K562 (cell line): ENCODE results near the gene ZNF10. TPM values are rescaled to one million over a fixed set of nuclear protein-coding genes. Genes with fewer than 3 reads are reported as not detected.

Source experiments
- ARHGAP35 ChIP-seq: fragments of 450-650 bp; IDR thresholded peaks from 2 replicates; pipeline ENCODE4 v1.6.1; 2018; ENCODE audit not compliant: partially characterized antibody
- BRD4 ChIP-seq: fragments of 200-600 bp; sonication (generic); IDR thresholded peaks from 2 replicates; pipeline ENCODE4 v1.6.1; 2017; ENCODE audit warnings: inconsistent platforms
- CBFB ChIP-seq: sonication (generic); formaldehyde crosslinking; IDR thresholded peaks from 2 replicates; pipeline ENCODE4 v1.4.0; 2020; ENCODE audit warnings: mild to moderate bottlenecking, missing genetic modification reagents
- CBX8 ChIP-seq: fragments of 200-600 bp; sonication (generic); IDR thresholded peaks from 2 replicates; pipeline ENCODE4 v1.6.1; 2012; ENCODE audit warnings: borderline replicate concordance, mixed run types, low read depth, mild to moderate bottlenecking, moderate library complexity, mixed read lengths, low read length, control low read depth, inconsistent platforms; ENCODE audit not compliant: poor library complexity, severe bottlenecking; ENCODE audit errors: extremely low read depth
- GABPB1 ChIP-seq: sonication (generic); formaldehyde crosslinking; IDR thresholded peaks from 2 replicates; pipeline ENCODE4 v1.8.0; 2022; ENCODE audit warnings: mild to moderate bottlenecking, missing genetic modification reagents
- KLF6 ChIP-seq: fragments of 250-450 bp; sonication (Bioruptor Pico); IDR thresholded peaks from 2 replicates; pipeline ENCODE4 v1.4.0; 2020; ENCODE audit warnings: mild to moderate bottlenecking, moderate library complexity, borderline replicate concordance
- MAFG ChIP-seq: fragments of 450-650 bp; conservative IDR thresholded peaks from 2 replicates; pipeline ENCODE4 v1.6.1; 2016; ENCODE audit warnings: missing genetic modification characterization, missing compliant biosample characterization
- PCBP1 ChIP-seq: fragments of 200-400 bp; formaldehyde crosslinking; IDR thresholded peaks from 2 replicates; pipeline ENCODE4 v1.6.1; 2018; ENCODE audit warnings: mild to moderate bottlenecking, low read depth, low read length; ENCODE audit not compliant: poor library complexity, severe bottlenecking
- ZNF224 ChIP-seq: sonication (generic); formaldehyde crosslinking; IDR thresholded peaks from 2 replicates; pipeline ENCODE4 v1.8.0; 2022; ENCODE audit warnings: mild to moderate bottlenecking, missing genetic modification reagents
- ZNF436 ChIP-seq: fragments of 250-450, 450-650 bp; sonication (Bioruptor Pico); formaldehyde crosslinking; IDR thresholded peaks from 2 replicates; pipeline ENCODE4 v1.7.0; 2020; ENCODE audit warnings: mild to moderate bottlenecking
- polyA plus RNA-seq, 8 experiments: library from polyadenylated mRNA; depleted of rRNA in 4 of 8; stranded (reverse) in 5 of 8; unstranded in 3 of 8; fragments of >200 nt; fragmentation: Nextera tagmentation in 2 of 8; fragmentation: Illumina TruSeq in 1 of 8; extraction: Ambion mirVana in 2 of 8; extraction: Trizol in 1 of 8; gene quantifications; 2 replicates each; pipeline versions ENCODE4 v1.2.1 to v1.2.3, GENCODE V29; 2011 to 2014; ENCODE audit warnings: inconsistent platforms in 1 of 8, missing spikeins in 1 of 8
- total RNA-seq, 7 experiments: library from RNA; depleted of rRNA in 6 of 7; stranded (reverse); fragments of >200 nt in 6 of 7; fragmentation: Illumina TruSeq in 2 of 7; extraction: Trizol in 2 of 7; gene quantifications; 2 replicates each; pipeline versions ENCODE4 v1.2.1 to v1.2.3, GENCODE V29; 2011 to 2021; ENCODE audit warnings: low replicate concordance in 1 of 7
- TF ChIP-seq, protein P1 (sequence below): sonication (generic); formaldehyde crosslinking; IDR thresholded peaks from 2 replicates; pipeline ENCODE4 v1.8.0; 2023; ENCODE audit warnings: mild to moderate bottlenecking, missing genetic modification reagents
- TF ChIP-seq, protein P2 (sequence below): fragments of 450-650 bp; IDR thresholded peaks from 2 replicates; pipeline ENCODE4 v1.6.1; 2016; ENCODE audit warnings: mild to moderate bottlenecking
- TF ChIP-seq, protein P3 (sequence below): fragments of 150-350 bp; conservative IDR thresholded peaks from 2 replicates; pipeline ENCODE4 v1.6.1; 2014; ENCODE audit warnings: low read length
- TF ChIP-seq, protein P4 (sequence below): fragments of 250-450 bp; sonication (Bioruptor Pico); IDR thresholded peaks from 2 replicates; pipeline ENCODE4 v1.4.0; 2020; ENCODE audit warnings: mild to moderate bottlenecking
- TF ChIP-seq, protein P5 (sequence below): IDR thresholded peaks from 2 replicates; pipeline ENCODE4 v1.6.1; 2011; ENCODE audit not compliant: insufficient read length; ENCODE audit errors: extremely low read depth

ZNF10 gene
- total and polyA plus RNA-seq, 9 of the 15 experiments (the other 6 are each of a cell fraction or from before 2014, with no cell fraction given): 3.5 to 5.8 (median 4.9) TPM

DNA sequence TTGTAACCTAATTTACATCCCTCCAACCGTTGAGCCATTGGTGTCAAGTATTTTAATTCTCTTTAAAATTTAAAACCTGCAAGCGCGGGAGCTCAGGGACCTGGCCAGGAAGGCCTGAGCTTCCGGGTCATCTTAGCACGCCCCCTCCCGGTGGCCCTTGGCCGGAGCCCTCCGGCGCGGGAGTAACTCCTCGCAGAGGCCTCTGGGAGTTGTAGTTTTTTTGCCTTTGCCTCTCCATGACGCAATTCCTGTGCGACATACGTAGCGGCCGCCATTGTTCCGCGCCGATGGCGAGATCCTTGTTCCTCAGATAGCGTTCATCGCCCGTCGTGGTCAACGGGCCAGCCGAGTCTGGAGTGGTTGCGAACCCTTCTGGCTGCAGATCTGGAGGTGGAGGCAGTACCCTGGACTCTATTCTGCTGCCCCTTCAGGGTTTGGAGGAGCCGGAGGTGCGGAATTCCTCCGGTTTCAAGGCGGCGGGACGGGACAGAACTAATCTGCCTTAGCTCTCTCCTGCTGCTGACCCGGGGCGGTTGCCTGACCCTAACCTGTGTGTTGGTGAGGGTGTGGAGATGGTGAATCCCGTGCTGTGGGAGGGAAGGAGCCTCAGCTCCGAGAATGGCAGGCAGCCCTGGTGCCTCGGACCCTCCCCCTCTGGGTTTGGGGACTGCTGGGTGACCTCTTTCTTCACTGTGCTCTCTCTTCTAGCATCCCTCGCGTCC lies 51.0 kb downstream of the ZNF10 start, which contains the start of gene ZNF268 (continued):
- TF ChIP-seq, protein P1, sequence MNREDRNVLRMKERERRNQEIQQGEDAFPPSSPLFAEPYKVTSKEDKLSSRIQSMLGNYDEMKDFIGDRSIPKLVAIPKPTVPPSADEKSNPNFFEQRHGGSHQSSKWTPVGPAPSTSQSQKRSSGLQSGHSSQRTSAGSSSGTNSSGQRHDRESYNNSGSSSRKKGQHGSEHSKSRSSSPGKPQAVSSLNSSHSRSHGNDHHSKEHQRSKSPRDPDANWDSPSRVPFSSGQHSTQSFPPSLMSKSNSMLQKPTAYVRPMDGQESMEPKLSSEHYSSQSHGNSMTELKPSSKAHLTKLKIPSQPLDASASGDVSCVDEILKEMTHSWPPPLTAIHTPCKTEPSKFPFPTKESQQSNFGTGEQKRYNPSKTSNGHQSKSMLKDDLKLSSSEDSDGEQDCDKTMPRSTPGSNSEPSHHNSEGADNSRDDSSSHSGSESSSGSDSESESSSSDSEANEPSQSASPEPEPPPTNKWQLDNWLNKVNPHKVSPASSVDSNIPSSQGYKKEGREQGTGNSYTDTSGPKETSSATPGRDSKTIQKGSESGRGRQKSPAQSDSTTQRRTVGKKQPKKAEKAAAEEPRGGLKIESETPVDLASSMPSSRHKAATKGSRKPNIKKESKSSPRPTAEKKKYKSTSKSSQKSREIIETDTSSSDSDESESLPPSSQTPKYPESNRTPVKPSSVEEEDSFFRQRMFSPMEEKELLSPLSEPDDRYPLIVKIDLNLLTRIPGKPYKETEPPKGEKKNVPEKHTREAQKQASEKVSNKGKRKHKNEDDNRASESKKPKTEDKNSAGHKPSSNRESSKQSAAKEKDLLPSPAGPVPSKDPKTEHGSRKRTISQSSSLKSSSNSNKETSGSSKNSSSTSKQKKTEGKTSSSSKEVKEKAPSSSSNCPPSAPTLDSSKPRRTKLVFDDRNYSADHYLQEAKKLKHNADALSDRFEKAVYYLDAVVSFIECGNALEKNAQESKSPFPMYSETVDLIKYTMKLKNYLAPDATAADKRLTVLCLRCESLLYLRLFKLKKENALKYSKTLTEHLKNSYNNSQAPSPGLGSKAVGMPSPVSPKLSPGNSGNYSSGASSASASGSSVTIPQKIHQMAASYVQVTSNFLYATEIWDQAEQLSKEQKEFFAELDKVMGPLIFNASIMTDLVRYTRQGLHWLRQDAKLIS (CRISPR knock-in tag): no peak
- TF ChIP-seq GABPB1 (peak; percentile 93), PCBP1 (no peak), KLF6 (no peak), BRD4 (no peak), ARHGAP35 (no peak), ZNF224 (CRISPR knock-in tag) (no peak), CBX8 (no peak), MAFG (no peak), CBFB (CRISPR knock-in tag) (0 out of 2 replicates have a peak, but pooled peaks have one; percentile 21), ZNF436 (CRISPR knock-in tag) (no peak)
- TF ChIP-seq, protein P2, sequence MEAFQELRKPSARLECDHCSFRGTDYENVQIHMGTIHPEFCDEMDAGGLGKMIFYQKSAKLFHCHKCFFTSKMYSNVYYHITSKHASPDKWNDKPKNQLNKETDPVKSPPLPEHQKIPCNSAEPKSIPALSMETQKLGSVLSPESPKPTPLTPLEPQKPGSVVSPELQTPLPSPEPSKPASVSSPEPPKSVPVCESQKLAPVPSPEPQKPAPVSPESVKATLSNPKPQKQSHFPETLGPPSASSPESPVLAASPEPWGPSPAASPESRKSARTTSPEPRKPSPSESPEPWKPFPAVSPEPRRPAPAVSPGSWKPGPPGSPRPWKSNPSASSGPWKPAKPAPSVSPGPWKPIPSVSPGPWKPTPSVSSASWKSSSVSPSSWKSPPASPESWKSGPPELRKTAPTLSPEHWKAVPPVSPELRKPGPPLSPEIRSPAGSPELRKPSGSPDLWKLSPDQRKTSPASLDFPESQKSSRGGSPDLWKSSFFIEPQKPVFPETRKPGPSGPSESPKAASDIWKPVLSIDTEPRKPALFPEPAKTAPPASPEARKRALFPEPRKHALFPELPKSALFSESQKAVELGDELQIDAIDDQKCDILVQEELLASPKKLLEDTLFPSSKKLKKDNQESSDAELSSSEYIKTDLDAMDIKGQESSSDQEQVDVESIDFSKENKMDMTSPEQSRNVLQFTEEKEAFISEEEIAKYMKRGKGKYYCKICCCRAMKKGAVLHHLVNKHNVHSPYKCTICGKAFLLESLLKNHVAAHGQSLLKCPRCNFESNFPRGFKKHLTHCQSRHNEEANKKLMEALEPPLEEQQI: peak; percentile 91
- TF ChIP-seq, protein P3, sequence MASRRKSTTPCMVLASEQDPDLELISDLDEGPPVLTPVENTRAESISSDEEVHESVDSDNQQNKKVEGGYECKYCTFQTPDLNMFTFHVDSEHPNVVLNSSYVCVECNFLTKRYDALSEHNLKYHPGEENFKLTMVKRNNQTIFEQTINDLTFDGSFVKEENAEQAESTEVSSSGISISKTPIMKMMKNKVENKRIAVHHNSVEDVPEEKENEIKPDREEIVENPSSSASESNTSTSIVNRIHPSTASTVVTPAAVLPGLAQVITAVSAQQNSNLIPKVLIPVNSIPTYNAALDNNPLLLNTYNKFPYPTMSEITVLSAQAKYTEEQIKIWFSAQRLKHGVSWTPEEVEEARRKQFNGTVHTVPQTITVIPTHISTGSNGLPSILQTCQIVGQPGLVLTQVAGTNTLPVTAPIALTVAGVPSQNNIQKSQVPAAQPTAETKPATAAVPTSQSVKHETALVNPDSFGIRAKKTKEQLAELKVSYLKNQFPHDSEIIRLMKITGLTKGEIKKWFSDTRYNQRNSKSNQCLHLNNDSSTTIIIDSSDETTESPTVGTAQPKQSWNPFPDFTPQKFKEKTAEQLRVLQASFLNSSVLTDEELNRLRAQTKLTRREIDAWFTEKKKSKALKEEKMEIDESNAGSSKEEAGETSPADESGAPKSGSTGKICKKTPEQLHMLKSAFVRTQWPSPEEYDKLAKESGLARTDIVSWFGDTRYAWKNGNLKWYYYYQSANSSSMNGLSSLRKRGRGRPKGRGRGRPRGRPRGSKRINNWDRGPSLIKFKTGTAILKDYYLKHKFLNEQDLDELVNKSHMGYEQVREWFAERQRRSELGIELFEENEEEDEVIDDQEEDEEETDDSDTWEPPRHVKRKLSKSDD: peak; percentile 96
- TF ChIP-seq, protein P4, sequence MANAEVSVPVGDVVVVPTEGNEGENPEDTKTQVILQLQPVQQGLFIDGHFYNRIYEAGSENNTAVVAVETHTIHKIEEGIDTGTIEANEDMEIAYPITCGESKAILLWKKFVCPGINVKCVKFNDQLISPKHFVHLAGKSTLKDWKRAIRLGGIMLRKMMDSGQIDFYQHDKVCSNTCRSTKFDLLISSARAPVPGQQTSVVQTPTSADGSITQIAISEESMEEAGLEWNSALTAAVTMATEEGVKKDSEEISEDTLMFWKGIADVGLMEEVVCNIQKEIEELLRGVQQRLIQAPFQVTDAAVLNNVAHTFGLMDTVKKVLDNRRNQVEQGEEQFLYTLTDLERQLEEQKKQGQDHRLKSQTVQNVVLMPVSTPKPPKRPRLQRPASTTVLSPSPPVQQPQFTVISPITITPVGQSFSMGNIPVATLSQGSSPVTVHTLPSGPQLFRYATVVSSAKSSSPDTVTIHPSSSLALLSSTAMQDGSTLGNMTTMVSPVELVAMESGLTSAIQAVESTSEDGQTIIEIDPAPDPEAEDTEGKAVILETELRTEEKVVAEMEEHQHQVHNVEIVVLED: peak; percentile 88
- TF ChIP-seq, protein P5, sequence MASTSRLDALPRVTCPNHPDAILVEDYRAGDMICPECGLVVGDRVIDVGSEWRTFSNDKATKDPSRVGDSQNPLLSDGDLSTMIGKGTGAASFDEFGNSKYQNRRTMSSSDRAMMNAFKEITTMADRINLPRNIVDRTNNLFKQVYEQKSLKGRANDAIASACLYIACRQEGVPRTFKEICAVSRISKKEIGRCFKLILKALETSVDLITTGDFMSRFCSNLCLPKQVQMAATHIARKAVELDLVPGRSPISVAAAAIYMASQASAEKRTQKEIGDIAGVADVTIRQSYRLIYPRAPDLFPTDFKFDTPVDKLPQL: no peak
